Sigmoid colon (tissue), 4 donors: ENCODE data around the gene GIMAP7.

Source experiments
- CTCF ChIP-seq, 4 experiments: fragments of 450-650 bp in 3 of 4; fragments of 200-600 bp in 1 of 4; IDR thresholded peaks; one replicate each; pipeline ENCODE4 v1.5.1; 2016 to 2019; ENCODE audit warnings: antibody characterized with exemption in 4 of 4, mild to moderate bottlenecking in 3 of 4, moderate library complexity in 2 of 4
- POLR2A ChIP-seq, 2 donors: fragments of 450-650 bp; IDR thresholded peaks; one replicate each; pipeline ENCODE4 v1.6.1; 2016; ENCODE audit warnings: antibody characterized with exemption in 2 of 2, mild to moderate bottlenecking in 2 of 2, moderate library complexity in 2 of 2
- POLR2AphosphoS5 ChIP-seq, 4 donors: sonication (generic); formaldehyde crosslinking; IDR thresholded peaks; one replicate each; pipeline ENCODE4 v1.6.1; 2017; ENCODE audit warnings: antibody characterized with exemption in 4 of 4

- no peak for TF ChIP-seq CTCF (IDR thresholded peaks at IDR 0.05)
- TF ChIP-seq POLR2AphosphoS5 (IDR thresholded peaks at IDR 0.05), result no peak
- TF ChIP-seq POLR2A (IDR thresholded peaks at IDR 0.05), result no peak
Observed at GRCh38 chr7:150503581-150503980, 11.1 kb upstream of the GIMAP7 start.
